Ishikawa (cell line): ENCODE data around the gene SKAP1.

Experiments used
- CREB1 ChIP-seq: IDR thresholded peaks from 2 replicates; pipeline ENCODE4 v1.6.1; 2012; ENCODE audit warnings: low read depth
- YY1 ChIP-seq: IDR thresholded peaks from 2 replicates; pipeline ENCODE4 v1.6.1; 2012; ENCODE audit warnings: low read depth

DNA sequence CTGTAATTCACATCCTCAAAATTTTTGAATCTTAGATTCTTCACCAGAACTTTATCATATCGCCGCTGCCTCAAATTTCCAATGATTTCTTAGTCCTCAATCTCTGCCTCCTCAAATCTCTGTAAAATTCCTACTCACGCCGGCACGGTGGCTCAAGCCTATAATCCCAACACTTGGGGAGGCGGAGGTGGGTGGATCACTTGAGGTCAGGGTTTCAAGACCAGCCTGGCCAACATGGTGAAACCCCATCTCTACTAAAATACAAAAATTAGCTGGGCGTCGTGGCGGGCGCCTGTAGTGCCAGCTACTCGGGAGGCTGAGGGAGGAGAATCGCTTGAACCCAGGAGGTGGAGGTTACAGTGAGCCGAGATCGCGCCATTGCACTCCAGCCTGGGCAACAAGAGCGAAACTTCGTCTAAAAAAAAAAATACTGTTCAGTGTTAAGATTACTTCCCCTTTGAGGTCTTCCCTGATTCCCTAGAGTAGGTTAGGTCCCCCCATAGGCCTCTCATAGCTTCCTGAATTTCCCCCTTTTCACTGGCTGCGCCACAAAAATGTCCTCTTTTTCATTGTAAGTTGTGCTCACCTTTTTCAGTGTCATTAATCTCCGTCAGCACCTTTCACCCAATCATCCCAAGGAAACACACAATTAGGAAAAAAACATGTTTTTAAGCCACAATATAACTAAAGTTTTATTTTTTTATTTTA, 327.8 kb downstream of the SKAP1 start:
- TF ChIP-seq CREB1 (no peak), YY1 (no peak)
